A673 (cell line): ENCODE results near the gene HEXIM2. TPM values are rescaled to one million over a fixed set of nuclear protein-coding genes. Genes with fewer than 3 reads are reported as not detected.
A peak's percentile ranks its signal among the peaks of the same experiment; 100 is the strongest.

Experiments used
- BruUV-seq: library from RNA; stranded (reverse); fragments of 400-500 nt; replicated peaks from 2 replicates; lab custom pipeline; 2021; lab: Mats Ljungman, UMichigan
- CTCF ChIA-PET: fragments of 300-600 bp; sonication (Branson Sonifier 250); formaldehyde crosslinking; loops from one replicate; lab custom pipeline; 2022; ENCODE audit warnings: antibody characterized with exemption; lab: Charles Lee
- POLR2A ChIA-PET: fragments of 300-600 bp; sonication (Branson Sonifier 250); formaldehyde crosslinking; loops from one replicate; lab custom pipeline; 2022; ENCODE audit warnings: antibody characterized with exemption; ENCODE audit not compliant: low non-redundant PET; lab: Charles Lee
- DNase-seq: peaks from one replicate; pipeline ENCODE4 v3.0.0-alpha.2; 2015; ENCODE audit warnings: low spot score
- H3K27ac ChIP-seq: fragments of 200-600 bp; sonication (generic); 2 replicates; pipeline ENCODE4 v1.5.1; 2016; ENCODE audit warnings: mixed run types, low read depth, mild to moderate bottlenecking, mixed read lengths, antibody characterized with exemption, low read length; ENCODE audit not compliant: poor library complexity, severe bottlenecking
- H3K27me3 ChIP-seq: fragments of 200-600 bp; sonication (generic); replicated peaks from 2 replicates; pipeline ENCODE4 v1.6.1; 2017; ENCODE audit warnings: mixed run types, low read depth, mild to moderate bottlenecking, mixed read lengths, antibody characterized with exemption, low read length; ENCODE audit not compliant: insufficient read depth, poor library complexity
- H3K36me3 ChIP-seq: fragments of 200-600 bp; sonication (generic); 2 replicates; pipeline ENCODE4 v1.6.1; 2016; ENCODE audit warnings: mixed run types, mild to moderate bottlenecking, mixed read lengths, antibody characterized with exemption, low read length; ENCODE audit not compliant: insufficient read depth, poor library complexity, severe bottlenecking
- H3K4me1 ChIP-seq: fragments of 200-600 bp; sonication (generic); 2 replicates; pipeline ENCODE4 v1.6.1; 2017; ENCODE audit warnings: mixed run types, mild to moderate bottlenecking, mixed read lengths, antibody characterized with exemption, low read length; ENCODE audit not compliant: insufficient read depth, poor library complexity, severe bottlenecking
- H3K4me3 ChIP-seq: fragments of 200-600 bp; sonication (generic); 2 replicates; pipeline ENCODE4 v1.5.1; 2016; ENCODE audit warnings: low read depth, mixed run types, mild to moderate bottlenecking, mixed read lengths, low read length; ENCODE audit not compliant: poor library complexity, severe bottlenecking
- H3K9me3 ChIP-seq: fragments of 200-600 bp; sonication (generic); 2 replicates; pipeline ENCODE4 v1.6.1; 2016; ENCODE audit warnings: mixed run types, low read depth, mild to moderate bottlenecking, mixed read lengths, antibody characterized with exemption, low read length; ENCODE audit not compliant: poor library complexity, severe bottlenecking
- CTCF ChIP-seq: fragments of 300-800, 200-600 bp; sonication (generic); conservative IDR thresholded peaks from 2 replicates; pipeline ENCODE4 v1.5.1; 2017; ENCODE audit warnings: low read depth, mild to moderate bottlenecking, antibody characterized with exemption, low read length, moderate library complexity, mixed read lengths
- EZH2 ChIP-seq: fragments of 200-600 bp; sonication (generic); IDR thresholded peaks from 2 replicates; pipeline ENCODE4 v1.6.1; 2017; ENCODE audit warnings: borderline replicate concordance, low read depth, mild to moderate bottlenecking, mixed read lengths, antibody characterized with exemption, low read length; ENCODE audit not compliant: poor library complexity, severe bottlenecking
- intact Hi-C: fragments of 100-400 bp; cut with micrococcal nuclease; formaldehyde crosslinking; loops from one replicate; pipeline ENCODE4 v1.10.0; 2022; ENCODE audit not compliant: unreplicated experiment
- total RNA-seq: library from RNA; stranded (reverse); gene quantifications from 2 replicates; pipeline ENCODE4 v1.2.3, GENCODE V29; 2021

HEXIM2 gene
- total RNA-seq, 1 experiment from 2014 or later, result 4.8 TPM

GRCh38 chr17:45143767-45144198 is 17.9 kb upstream of the HEXIM2 start:
- no peaks in the 10 kb centered on the region for H3K9me3 ChIP-seq
- POLR2A ChIA-PET, result interaction anchor here (0.6 kb wide), 1 partner anchor 1044 kb away, joined by 16 read pairs; no protein-coding TSS in a partner anchor
- peaks cover 20% of the 10 kb centered on the region for H3K4me1 ChIP-seq
- TF ChIP-seq CTCF (no peak), EZH2 (no peak)
- intact Hi-C loops, result no loop called here
- no peaks in the 10 kb centered on the region for H3K36me3 ChIP-seq
- H3K27ac ChIP-seq, result peak overlapping the region; percentile 61
- no TSS peak for BruUV-seq
- CTCF ChIA-PET, result interaction anchor here (1.6 kb wide), 1 partner anchor 8 kb away, joined by 14 read pairs; the partner anchor contains the start of gene ACBD4
- peak; percentile 68 for DNase-seq
- peak overlapping the region; percentile 15 for H3K4me3 ChIP-seq
- H3K27me3 ChIP-seq, result no peaks in the 10 kb centered on the region

GRCh38 chr17:45144199-45145034 is 17.3 kb upstream of the HEXIM2 start:
- intact Hi-C loops, result no loop called here

GRCh38 chr17:45145035-45145389 is 16.7 kb upstream of the HEXIM2 start:
- Histone ChIP-seq H3K4me3 (no peak overlapping the region), H3K36me3 (no peaks in the 10 kb centered on the region), H3K9me3 (no peaks in the 10 kb centered on the region), H3K4me1 (peaks cover 20% of the 10 kb centered on the region), H3K27me3 (no peaks in the 10 kb centered on the region), H3K27ac (peak overlapping the region; percentile 61)
- TF ChIP-seq CTCF (no peak), EZH2 (no peak)
- ChIA-PET CTCF (interaction anchor here (1.6 kb wide), 1 partner anchor 10 kb away, joined by 14 read pairs; the partner anchor contains the start of gene ACBD4), POLR2A (no interaction called here)
- DNase-seq, result no peak
- no TSS peak for BruUV-seq
- intact Hi-C loops, result no loop called here

More at GRCh38 chr17:45144199-45145034, 17.3 kb upstream of the HEXIM2 start:
- ChIA-PET POLR2A (interaction anchor here (0.6 kb wide), 1 partner anchor 1045 kb away, joined by 16 read pairs; no protein-coding TSS in a partner anchor), CTCF (interaction anchor here (1.6 kb wide), 1 partner anchor 9 kb away, joined by 14 read pairs; the partner anchor contains the start of gene ACBD4)
- H3K4me1 ChIP-seq, result peaks cover 20% of the 10 kb centered on the region
- peak overlapping the region; percentile 61 for H3K27ac ChIP-seq
- H3K9me3 ChIP-seq, result no peaks in the 10 kb centered on the region
- TF ChIP-seq EZH2 (no peak), CTCF (no peak)
- BruUV-seq, result no TSS peak
- DNase-seq, result no peak
- H3K36me3 ChIP-seq, result no peaks in the 10 kb centered on the region
- H3K4me3 ChIP-seq, result peak overlapping the region; percentile 15
- no peaks in the 10 kb centered on the region for H3K27me3 ChIP-seq
